ENCODE data around the gene PKNOX2.

PKNOX2 gene

GRCh38 chr11:125317416-125317815 is 152.9 kb downstream of the PKNOX2 start:
- no peak for DNase-seq

- DNase-seq: no peak
Observed at GRCh38 chr11:125319649-125320048, 155.1 kb downstream of the PKNOX2 start.

DNA sequence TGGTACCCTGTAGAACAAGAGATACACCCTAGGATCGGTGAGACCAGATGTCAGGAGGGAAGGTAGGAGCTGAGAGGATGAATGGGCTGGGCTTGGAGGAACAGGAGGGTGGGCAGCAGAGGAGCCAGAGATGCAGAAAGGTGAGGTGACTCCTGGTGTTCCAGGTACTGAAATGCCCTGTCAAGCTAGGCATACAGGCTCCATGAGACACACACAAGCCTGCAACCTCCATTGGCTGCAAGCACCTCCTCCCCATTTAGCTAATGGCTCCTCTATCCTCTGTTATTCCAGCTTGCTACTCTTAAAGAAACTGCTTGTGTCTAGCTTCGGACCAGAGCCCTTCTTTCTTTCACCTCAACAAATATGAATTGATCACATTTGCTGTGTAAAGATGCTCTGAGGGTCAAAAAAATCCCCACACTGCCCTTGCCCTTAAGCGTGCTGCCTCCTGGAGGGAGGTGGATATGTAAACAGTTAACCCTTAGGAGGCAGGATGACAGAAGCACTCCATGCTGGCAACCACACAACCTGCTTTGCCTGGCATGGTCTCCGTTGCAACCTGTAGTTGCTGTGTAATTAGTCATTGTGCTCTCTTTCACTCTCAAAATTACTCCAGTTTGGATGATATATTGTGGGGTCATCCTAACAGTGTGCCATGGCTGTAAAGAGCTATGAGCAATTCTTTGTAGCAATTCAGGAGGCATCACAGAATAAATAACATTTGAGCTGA is 156.0 kb downstream of the PKNOX2 start:
- no peak for DNase-seq

DNA sequence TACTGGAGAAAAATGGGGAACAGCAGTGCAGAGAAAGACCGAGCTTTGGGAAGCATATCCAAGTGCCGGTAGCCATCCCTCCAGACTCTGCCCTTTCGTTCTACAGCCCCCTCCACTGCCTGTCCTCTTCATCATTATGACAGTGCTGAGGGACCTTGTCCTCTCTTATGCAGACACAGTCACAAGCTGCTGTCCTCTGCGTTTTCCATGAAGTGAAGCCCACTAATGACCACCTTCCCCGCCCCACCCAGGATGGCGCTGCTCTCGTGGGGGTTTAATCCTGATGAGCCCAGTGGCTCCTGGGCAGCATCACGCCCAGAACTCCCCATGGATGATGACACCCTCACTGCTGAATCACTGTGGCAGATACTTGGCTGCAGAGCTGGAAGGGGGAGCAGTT is 157.7 kb downstream of the PKNOX2 start:
- DNase-seq: no peak

- no peak for DNase-seq
Observed at GRCh38 chr11:125325196-125325595, 160.6 kb downstream of the PKNOX2 start.

- DNase-seq: no peak
Observed at GRCh38 chr11:125326126-125326525, 161.6 kb downstream of the PKNOX2 start.

DNA sequence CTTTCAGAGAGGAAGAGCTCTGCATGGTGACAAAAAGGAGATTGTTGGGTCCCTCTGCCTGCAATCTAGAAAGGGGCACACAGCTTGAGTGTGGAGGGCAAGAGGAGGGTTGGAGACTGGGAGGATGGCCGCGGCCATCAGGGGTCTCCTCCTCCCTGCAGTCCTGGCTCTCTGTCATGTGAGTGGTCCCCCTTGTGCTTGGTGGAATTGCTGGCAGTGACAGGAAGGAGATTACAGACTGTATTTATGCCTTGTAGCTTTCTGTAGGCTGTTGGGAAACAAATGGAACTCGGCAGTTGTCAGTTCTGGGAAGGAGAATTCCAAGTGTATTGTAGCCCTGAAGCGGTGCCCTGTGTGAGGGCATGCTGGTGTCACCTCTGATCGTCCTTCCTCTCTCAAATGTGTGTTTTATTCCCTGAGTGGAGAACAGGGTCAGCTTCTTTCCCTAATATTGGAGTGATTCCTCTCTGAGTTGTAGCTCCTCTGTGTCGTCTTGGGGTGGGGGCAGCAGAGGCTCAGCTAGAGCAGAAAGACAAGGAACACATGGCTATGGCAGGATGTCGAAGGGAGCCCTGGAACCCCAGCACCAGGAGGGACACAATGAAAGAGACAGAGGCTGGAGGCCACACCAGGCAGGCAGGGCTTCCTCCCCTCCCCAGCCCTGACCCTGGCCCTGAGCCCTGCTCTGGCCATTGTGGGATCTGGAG is 163.1 kb downstream of the PKNOX2 start:
- DNase-seq: no peak

GRCh38 chr11:125328225-125328580 is 163.7 kb downstream of the PKNOX2 start:
- no peak for DNase-seq

DNA sequence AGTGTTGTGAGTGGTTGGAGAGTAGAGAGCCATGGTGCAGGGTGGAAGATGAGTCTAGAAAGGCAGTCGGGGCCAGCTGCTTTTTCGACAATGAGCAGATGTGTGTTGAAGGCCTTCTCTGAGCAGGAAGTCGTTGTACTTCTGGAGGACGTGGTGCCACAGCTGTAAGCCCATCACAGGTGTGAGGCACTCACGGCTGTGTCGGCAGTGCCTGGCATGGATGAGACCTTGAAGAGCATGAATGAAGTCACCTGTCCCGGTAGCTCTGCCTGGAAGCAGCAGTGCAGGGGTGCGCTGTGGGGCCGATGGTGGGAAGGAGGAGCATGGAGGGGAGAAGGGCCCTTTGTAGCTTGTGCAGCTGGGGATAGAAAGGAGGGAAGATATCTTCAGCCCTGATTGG is 165.2 kb downstream of the PKNOX2 start:
- no peak for DNase-seq

- DNase-seq: no peak
Observed at GRCh38 chr11:125330462-125331325, 166.1 kb downstream of the PKNOX2 start.

DNA sequence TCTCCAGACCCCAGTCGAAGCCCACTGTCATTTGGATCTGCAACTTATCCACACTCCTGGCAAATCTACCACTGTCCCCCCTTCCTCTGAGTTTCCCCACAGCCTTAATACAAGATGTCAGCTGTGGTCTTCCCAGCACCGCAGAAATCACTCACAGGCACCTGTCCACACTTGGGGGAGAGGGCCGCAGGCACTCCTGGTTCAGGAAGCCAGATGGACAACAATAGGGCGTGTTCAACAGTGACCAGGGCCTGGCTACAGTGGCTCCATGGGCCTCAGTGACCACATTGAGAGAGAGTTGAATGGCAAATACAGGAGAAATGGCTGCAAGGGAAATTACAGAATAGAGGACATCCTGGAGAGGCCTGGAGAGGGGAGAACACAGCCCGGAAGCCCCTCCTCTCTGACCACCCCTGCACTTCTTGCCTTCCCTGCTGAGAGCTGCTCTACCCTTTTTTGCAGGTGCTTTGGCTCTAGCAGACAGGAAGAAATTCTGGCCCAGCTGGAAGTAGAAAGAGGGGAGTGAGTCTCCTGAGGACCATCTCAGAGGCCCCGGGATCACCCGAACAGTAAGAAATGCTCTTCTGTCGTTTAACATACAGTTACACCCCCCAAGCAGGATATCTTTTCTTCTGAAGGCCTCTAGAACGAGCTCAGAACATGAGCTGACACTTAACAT is 166.9 kb downstream of the PKNOX2 start:
- no peak for DNase-seq

DNA sequence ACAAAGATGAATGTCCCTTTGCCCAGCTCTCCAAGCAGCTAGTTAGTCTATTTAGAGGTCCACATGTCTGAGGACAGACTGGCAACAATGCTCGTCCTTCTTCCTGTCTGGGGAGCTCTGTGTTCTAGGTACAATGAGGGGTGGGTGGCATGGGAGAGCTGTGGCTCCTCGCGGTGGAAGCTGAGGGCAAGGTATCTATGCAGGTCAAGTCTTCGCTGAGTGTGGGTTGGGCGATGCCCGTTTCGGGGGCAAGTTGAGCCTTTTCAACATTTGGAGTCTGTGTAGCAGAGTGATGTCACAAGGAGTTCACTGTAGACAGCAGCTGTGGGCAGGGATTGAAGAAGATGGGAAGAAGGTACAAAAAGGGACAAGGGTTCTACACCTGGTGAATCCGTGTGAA is 168.3 kb downstream of the PKNOX2 start:
- no peak for DNase-seq

- DNase-seq: no peak
Observed at GRCh38 chr11:125333354-125334073, 169.0 kb downstream of the PKNOX2 start.

- no peak for DNase-seq
Observed at GRCh38 chr11:125335106-125335505, 170.6 kb downstream of the PKNOX2 start.

- DNase-seq: no peak
Observed at GRCh38 chr11:125337836-125338834, 173.6 kb downstream of the PKNOX2 start.

GRCh38 chr11:125338886-125339811 is 174.6 kb downstream of the PKNOX2 start:
- no peak for DNase-seq

GRCh38 chr11:125341676-125342075 is 177.1 kb downstream of the PKNOX2 start:
- no peak for DNase-seq

DNA sequence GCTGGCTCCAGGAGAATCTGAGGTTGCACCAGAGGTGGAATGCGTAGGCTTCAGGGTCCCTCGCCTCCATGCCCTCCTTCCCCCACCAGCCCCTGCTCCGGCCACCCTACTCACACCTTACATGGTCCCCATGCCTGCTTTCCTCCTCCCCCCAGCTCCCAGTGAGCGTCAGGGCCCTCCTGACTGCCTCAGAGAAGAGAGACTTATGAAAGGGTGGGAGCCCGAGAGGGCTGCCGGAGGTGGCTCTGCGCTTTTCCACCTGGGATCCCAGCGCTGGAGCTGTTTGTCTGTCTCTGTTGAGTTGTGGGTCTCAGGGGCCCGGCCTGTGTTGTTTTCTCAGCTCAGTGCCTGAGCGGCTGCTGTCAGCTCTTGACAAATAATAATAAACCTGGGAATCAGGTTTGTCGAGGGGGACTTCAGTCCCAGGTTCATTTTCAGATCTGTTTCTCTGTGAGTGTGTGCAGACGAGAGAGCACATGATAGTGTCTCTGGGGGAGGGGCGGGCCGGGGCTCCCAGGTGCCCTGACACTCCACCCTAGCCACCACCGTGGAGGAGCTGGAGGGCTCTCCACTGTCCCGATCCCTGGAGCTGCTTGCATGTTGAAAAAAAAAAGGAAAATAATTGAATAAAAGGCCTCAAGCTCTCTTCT is 177.9 kb downstream of the PKNOX2 start:
- DNase-seq: no peak

DNA sequence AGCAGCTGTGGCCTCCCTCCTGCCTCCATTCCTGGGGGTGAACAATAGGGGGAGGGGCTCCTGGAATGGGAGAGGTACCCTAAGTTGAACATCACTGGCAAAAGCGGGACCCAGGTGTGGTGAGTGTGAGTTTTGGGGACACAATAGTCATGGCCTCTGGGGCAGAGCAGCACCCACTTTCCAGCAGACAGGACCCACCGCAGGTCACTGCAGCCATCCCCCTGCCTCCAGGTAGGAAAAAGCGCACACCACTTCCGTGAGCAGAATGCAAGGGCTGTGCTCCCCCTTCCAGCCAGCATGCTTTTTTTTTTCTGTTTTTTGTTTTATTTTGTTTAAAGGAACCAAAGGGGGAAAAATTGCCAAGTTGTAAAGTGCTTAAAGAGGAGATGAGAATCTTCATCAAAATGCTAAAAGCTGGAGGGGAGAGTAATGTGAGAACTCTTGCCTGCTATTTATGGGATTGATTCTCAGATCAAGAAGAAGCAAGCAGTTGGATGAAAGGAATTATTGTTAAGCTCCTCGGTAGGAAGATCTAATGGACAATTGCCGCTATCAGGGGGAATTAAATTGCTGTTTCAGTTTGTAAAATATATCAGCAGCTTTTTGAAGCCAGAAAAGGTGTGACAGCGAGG is 178.7 kb downstream of the PKNOX2 start:
- no peak for DNase-seq
